ENCODE results near the gene KCNMB2.

- TF ChIP-seq POLR2A (IDR thresholded peaks at IDR 0.05), result no peak
- TF ChIP-seq CTCF (IDR thresholded peaks at IDR 0.05), result no peak
- no peak for TF ChIP-seq POLR2AphosphoS5 (IDR thresholded peaks at IDR 0.05)
- TF ChIP-seq EP300 (IDR thresholded peaks at IDR 0.05; ENCODE audit: low read depth), result no peak
These were observed 16.5 kb upstream of the KCNMB2 start for GRCh38 chr3:178519701-178520100.

All from transverse colon (tissue), 4 donors.